GM12878 (cell line): Measurements from ENCODE around the gene USP15. TPM values are rescaled to one million over a fixed set of nuclear protein-coding genes. Genes with fewer than 3 reads are reported as not detected.

Experiments used
- ATAC-seq: fragments of 200-7000 bp; cut with Tn5 transposase; 3 replicates; pipeline ENCODE4 v1.9.1; 2020; ENCODE audit warnings: mild to moderate bottlenecking, moderate library complexity
- BruUV-seq: library from RNA; stranded (reverse); fragments of 400-500 nt; replicated peaks from 2 replicates; lab custom pipeline; 2021; lab: Mats Ljungman, UMichigan
- CTCF ChIA-PET: fragments of 300-600 bp; sonication (Branson Sonifier 250); formaldehyde crosslinking; extraction: SDS; loops from one replicate; lab custom pipeline; 2021; ENCODE audit warnings: inconsistent platforms; lab: Yijun Ruan, JAX
- POLR2A ChIA-PET: fragments of 350-600 bp; formaldehyde crosslinking; extraction: SDS; loops from one replicate; lab custom pipeline; 2021; ENCODE audit warnings: inconsistent platforms; lab: Charles Lee
- RAD21 ChIA-PET: fragments of 300-600 bp; sonication (Branson Sonifier 250); formaldehyde crosslinking; loops from one replicate; lab custom pipeline; 2023; ENCODE audit warnings: antibody characterized with exemption; ENCODE audit not compliant: unreplicated experiment; lab: Charles Lee
- SMC1A ChIA-PET: fragments of 300-600 bp; sonication (Branson Sonifier 250); formaldehyde crosslinking; loops from one replicate; lab custom pipeline; 2023; ENCODE audit not compliant: unreplicated experiment, uncharacterized antibody; lab: Charles Lee
- DNase-seq: peaks from one replicate; pipeline ENCODE4 v3.0.0-alpha.2; 2011; ENCODE audit warnings: low read depth, low spot score
- FAIRE-seq: peaks from 3 replicates; lab custom pipeline; 2011; peaks lifted over from hg19 to GRCh38; lab: Jason Lieb, UNC
- H2AFZ ChIP-seq: 2 replicates; pipeline ENCODE4 v1.6.0; 2011; ENCODE audit warnings: low read depth, low read length, control low read depth; ENCODE audit not compliant: control insufficient read depth
- H3K27ac ChIP-seq: 2 replicates; pipeline ENCODE4 v1.5.1; 2011; ENCODE audit warnings: control low read depth; ENCODE audit not compliant: control insufficient read depth, insufficient read depth
- H3K27me3 ChIP-seq, 2 experiments: replicated peaks in 1 of 2; 2 replicates each; pipeline versions ENCODE4 v1.6.0 to v1.6.1; 2011; ENCODE audit warnings: low read length in 1 of 2; ENCODE audit not compliant: control insufficient read depth in 2 of 2, insufficient read depth in 2 of 2
- H3K36me3 ChIP-seq, 2 experiments: 2 replicates each; pipeline ENCODE4 v1.5.1; 2011; ENCODE audit warnings: low read length in 1 of 2; ENCODE audit not compliant: control insufficient read depth in 2 of 2, insufficient read depth in 2 of 2
- H3K4me1 ChIP-seq: 2 replicates; pipeline ENCODE4 v1.6.1; 2011; ENCODE audit warnings: mild to moderate bottlenecking, low read length, moderate library complexity, mixed read lengths; ENCODE audit not compliant: control insufficient read depth, insufficient read depth
- H3K4me2 ChIP-seq: 2 replicates; pipeline ENCODE4 v1.6.0; 2011; ENCODE audit warnings: control low read depth; ENCODE audit not compliant: control insufficient read depth, insufficient read depth
- H3K4me3 ChIP-seq: fragments of 200-600 bp; sonication (generic); 2 replicates; pipeline ENCODE4 v1.5.1; 2016
- H3K79me2 ChIP-seq: 2 replicates; pipeline ENCODE4 v1.6.0; 2011; ENCODE audit warnings: low read length; ENCODE audit not compliant: control insufficient read depth, insufficient read depth
- H3K9ac ChIP-seq: 2 replicates; pipeline ENCODE4 v1.8.0; 2011; ENCODE audit warnings: low read length, control low read depth, mixed read lengths; ENCODE audit not compliant: control insufficient read depth, insufficient read depth
- H3K9me3 ChIP-seq: replicated peaks from 3 replicates; pipeline ENCODE4 v1.5.1; 2011; ENCODE audit warnings: mild to moderate bottlenecking, low read length; ENCODE audit not compliant: control insufficient read depth, insufficient read depth
- H4K20me1 ChIP-seq: 2 replicates; pipeline ENCODE4 v1.6.0; 2011; ENCODE audit not compliant: control insufficient read depth, insufficient read depth
- ASH2L ChIP-seq: fragments of 300-600, 200-600 bp; sonication (generic); IDR thresholded peaks from 2 replicates; pipeline ENCODE4 v1.6.1; 2017; ENCODE audit warnings: low read depth, mild to moderate bottlenecking, borderline replicate concordance
- EGR1 ChIP-seq, 2 experiments: IDR thresholded peaks; 1 replicate in 1 of 2; 2 replicates in 1 of 2; pipeline ENCODE4 v1.6.1; 2011 to 2012; ENCODE audit warnings: low read depth in 2 of 2, low read length in 2 of 2, borderline replicate concordance in 1 of 2, mild to moderate bottlenecking in 1 of 2, moderate library complexity in 1 of 2
- MTA2 ChIP-seq: fragments of 450-650 bp; IDR thresholded peaks from 2 replicates; pipeline ENCODE4 v1.6.1; 2016; ENCODE audit warnings: low read depth, mild to moderate bottlenecking, moderate library complexity
- WGBS: methylation state at CpG from one replicate; pipeline ENCODE4 v1.1.6; 2016; ENCODE audit warnings: low lambda C conversion rate; ENCODE audit not compliant: insufficient replicate concordance, insufficient coverage; ENCODE audit errors: missing lambda C conversion rate; 5-methylcytosine and 5-hydroxymethylcytosine counted together
- in situ Hi-C: fragments of 300-500 bp; cut with MboI; formaldehyde crosslinking; loops from 9 replicates; pipeline ENCODE4 v1.14.3; 2018; ENCODE audit warnings: mixed read lengths
- intact Hi-C: fragments of 100-400 bp; cut with micrococcal nuclease; formaldehyde crosslinking; loops from one replicate; pipeline ENCODE4 v1.14.2; 2022; ENCODE audit not compliant: unreplicated experiment
- polyA plus RNA-seq, 11 experiments: library from polyadenylated mRNA; depleted of rRNA in 4 of 11; unstranded in 6 of 11; stranded (reverse) in 5 of 11; fragments of >200 nt; fragmentation: Nextera tagmentation in 4 of 11; fragmentation: Illumina TruSeq in 1 of 11; extraction: Ambion mirVana in 4 of 11; extraction: Trizol in 1 of 11; gene quantifications; 1 replicate in 1 of 11; 2 replicates in 10 of 11; pipeline versions ENCODE4 v1.2.1 to v1.2.3, GENCODE V29; 2011 to 2016; ENCODE audit warnings: inconsistent platforms in 2 of 11, missing spikeins in 2 of 11, low read depth in 1 of 11
- total RNA-seq, 4 experiments: library from RNA; depleted of rRNA in 3 of 4; stranded (reverse); fragments of >200 nt in 3 of 4; fragmentation: Illumina TruSeq in 1 of 4; extraction: Trizol in 1 of 4; gene quantifications; 2 replicates each; pipeline versions ENCODE4 v1.2.1 to v1.2.3, GENCODE V29; 2013 to 2021
- TF ChIP-seq, protein P1 (sequence below): IDR thresholded peaks from 2 replicates; pipeline ENCODE4 v1.6.1; 2011; ENCODE audit warnings: borderline replicate concordance, low read depth, mild to moderate bottlenecking, moderate library complexity, mixed read lengths, low read length; ENCODE audit not compliant: insufficient read depth; ENCODE audit errors: extremely low read length

USP15 gene
- total and polyA plus RNA-seq, 10 of the 15 experiments (the other 5 are each of a cell fraction or from before 2014, with no cell fraction given): 57.6 to 101 (median 90.2) TPM

DNA sequence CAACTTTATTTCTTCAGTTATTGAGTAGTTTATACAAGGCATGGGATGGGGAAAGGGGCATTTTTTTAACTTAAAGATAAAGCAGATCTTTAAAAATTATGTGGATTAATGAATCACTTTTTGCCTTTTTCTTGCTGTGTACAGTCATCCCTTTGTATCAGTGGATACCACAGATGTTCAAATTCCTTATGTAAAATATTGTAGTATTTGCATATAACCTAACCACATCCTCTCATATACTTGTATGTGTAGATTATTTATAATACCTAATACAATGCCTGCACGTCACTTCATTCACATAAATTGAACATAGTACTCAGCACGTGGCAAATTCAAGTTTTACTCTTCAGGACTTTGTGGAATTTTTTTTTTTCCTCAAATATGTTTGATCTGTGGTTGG lies 139.9 kb downstream of the USP15 start:
- no peak overlapping the region for H3K4me3 ChIP-seq
- no peaks in the 10 kb centered on the region for H3K4me1 ChIP-seq
- ChIA-PET RAD21 (no interaction called here), POLR2A (no interaction called here), CTCF (no interaction called here), SMC1A (no interaction called here)
- H3K27ac ChIP-seq: no peak overlapping the region
- intact Hi-C loops (no loop called here), in situ Hi-C loops (no loop called here)
- no peak for TF ChIP-seq MTA2
- TF ChIP-seq, protein P1, sequence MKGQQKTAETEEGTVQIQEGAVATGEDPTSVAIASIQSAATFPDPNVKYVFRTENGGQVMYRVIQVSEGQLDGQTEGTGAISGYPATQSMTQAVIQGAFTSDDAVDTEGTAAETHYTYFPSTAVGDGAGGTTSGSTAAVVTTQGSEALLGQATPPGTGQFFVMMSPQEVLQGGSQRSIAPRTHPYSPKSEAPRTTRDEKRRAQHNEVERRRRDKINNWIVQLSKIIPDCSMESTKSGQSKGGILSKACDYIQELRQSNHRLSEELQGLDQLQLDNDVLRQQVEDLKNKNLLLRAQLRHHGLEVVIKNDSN: no peak
- TF ChIP-seq ASH2L: no peak
- no peak overlapping the region for H3K9ac ChIP-seq
- H2AFZ ChIP-seq: no peak overlapping the region
- no peak for ATAC-seq
- no peaks in the 10 kb centered on the region for H3K9me3 ChIP-seq
- H3K27me3 ChIP-seq: no peaks in the 10 kb centered on the region
- peaks cover 0 to 30% of the 10 kb centered on the region in 2 experiments; a peak in 2 of 4 replicates for H3K36me3 ChIP-seq
- no peaks in the 10 kb centered on the region for H3K79me2 ChIP-seq
- FAIRE-seq: no peak
- DNase-seq: no peak
- H3K4me2 ChIP-seq: no peak overlapping the region
- no peaks in the 10 kb centered on the region for H4K20me1 ChIP-seq
- WGBS: 54% methylated on average over 2 of the region's 2 CpGs
- BruUV-seq: no TSS peak

DNA sequence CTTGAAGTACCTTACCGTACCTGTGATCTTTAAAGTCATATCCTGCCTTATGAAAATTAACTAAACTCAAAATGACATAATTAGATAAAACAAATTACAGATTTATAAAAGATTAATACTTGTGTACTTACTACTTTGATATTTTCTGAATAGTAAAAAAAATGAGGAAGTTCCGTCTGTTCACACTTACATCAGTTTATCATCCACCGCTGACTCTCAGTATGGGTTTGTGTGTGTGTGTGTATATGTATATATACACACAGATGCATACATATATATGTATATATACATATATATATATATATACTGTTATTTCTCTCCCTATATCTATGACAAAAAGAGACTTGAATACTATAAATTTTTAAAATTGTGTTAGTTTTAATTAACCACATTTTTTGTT lies 141.4 kb downstream of the USP15 start:
- 95% methylated on average over 3 of the region's 3 CpGs for WGBS
- no peak for TF ChIP-seq EGR1 (IDR thresholded peaks at IDR 0.05; ENCODE audit: borderline replicate concordance in 1 of 2, low read depth in 2 of 2, low read length in 2 of 2)
- Histone ChIP-seq H3K4me1 (no peaks in the 10 kb centered on the region), H3K4me2 (no peak overlapping the region), H4K20me1 (no peaks in the 10 kb centered on the region), H3K27ac (no peak overlapping the region), H3K36me3 (peaks cover 0 to 30% of the 10 kb centered on the region in 2 experiments; a peak in 2 of 4 replicates), H3K4me3 (no peak overlapping the region), H2AFZ (no peak overlapping the region), H3K9me3 (no peaks in the 10 kb centered on the region), H3K27me3 (no peaks in the 10 kb centered on the region), H3K79me2 (no peaks in the 10 kb centered on the region), H3K9ac (no peak overlapping the region)
- ATAC-seq (no peak), DNase-seq (no peak), FAIRE-seq (no peak)
- ChIA-PET RAD21 (no interaction called here), POLR2A (no interaction called here), CTCF (no interaction called here), SMC1A (no interaction called here)
- intact Hi-C loops: loop anchor here (2.0 kb wide), 1 partner anchor 15 kb away; no protein-coding TSS in a partner anchor
- BruUV-seq: no TSS peak
- in situ Hi-C loops: no loop called here
